Middle frontal gyrus (tissue), 1 donor: Measurements from ENCODE around the gene DAPK1.

Experiments used
- DNase-seq: peaks from one replicate; pipeline ENCODE4 v3.0.0-alpha.2; 2015; ENCODE audit warnings: low spot score; ENCODE audit errors: extremely low spot score

The DAPK1 gene

DNA sequence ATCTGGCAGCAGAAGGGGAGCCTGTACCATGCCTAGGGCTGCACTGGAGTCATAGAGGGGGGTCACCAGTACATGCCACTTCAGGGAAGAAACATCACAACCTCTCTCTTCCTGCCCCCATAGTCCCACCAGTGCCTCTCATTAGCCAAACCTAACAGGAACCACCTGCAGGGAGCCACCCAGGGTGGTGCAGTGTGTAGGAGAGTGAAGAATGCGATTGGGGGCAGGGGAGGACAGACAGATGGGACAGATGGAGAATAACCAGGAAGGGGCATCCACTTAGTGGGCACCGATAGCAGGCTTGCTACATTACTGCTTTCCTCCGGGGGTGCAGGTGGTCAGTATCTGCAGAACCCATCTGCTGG lies 19.2 kb downstream of the DAPK1 start:
- no peak for DNase-seq

DNA sequence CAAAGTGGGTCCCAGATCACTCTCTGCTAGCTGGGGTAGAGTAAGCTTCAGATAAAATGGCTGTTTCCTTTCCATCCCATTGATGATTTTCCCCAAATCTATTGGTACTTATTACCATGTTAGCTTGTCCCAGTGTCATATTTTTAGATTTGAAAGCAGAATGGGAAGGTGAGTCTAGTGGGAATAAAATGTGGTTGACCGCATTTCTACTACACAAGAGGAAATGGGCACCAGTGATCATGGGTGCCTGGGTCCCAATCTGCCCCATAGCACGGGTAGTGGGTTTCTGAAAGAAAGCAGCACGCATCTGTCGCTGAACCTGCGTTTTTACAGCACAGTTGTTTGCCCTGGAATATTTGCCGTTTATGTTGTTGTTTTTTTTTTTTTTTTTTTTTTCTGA lies 20.1 kb downstream of the DAPK1 start:
- DNase-seq = no peak

DNA sequence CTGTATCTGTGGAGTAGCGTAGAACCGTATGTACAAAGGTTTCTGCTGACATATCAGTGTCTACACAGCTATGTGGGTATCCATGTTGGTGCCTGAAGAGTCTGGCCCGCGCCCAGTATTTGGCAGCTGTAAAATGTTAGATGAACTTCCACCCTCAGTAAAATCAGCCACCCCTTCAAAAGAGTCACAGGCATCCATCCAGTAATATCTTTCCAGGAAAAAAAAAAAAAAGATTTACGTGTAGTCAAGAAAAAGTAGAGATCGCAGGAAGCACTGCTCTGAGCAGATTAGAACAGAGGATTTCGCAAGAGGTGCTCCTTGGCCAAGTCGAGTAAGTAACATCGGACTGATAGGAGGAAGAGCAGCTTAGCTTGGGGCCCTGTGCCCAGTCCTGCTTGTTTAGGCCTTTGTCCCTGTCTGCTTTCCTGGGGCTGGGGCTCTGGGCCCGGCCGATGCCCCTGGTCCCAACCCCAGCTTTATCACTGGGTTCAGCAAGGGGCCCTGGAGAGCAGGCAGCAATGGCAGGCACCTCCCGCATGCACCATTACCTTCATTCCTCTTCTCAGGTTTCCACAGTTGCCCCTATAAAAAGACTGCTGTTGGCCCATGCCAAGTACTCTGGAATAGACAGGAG lies 21.2 kb downstream of the DAPK1 start:
- DNase-seq = no peak

DNA sequence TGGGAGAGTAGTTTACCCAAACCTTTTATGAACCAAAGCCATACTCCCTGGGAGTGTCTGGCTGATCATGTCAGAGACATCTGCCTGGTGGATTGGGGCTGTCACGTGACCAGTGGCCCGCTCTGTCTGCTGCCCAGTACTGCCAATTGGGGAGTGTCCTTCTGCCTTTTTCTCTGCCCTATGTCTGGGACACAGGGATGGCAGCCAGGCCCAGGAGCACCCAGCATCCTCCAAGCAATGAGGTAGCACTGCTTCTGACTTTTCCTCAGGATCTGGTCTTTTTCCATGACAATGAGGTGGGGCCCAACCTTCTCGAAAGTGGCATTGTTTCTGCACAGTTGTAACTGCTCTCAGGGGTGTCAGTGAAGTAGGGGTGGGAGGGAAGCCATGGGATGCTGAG lies 21.8 kb downstream of the DAPK1 start:
- no peak for DNase-seq

DNA sequence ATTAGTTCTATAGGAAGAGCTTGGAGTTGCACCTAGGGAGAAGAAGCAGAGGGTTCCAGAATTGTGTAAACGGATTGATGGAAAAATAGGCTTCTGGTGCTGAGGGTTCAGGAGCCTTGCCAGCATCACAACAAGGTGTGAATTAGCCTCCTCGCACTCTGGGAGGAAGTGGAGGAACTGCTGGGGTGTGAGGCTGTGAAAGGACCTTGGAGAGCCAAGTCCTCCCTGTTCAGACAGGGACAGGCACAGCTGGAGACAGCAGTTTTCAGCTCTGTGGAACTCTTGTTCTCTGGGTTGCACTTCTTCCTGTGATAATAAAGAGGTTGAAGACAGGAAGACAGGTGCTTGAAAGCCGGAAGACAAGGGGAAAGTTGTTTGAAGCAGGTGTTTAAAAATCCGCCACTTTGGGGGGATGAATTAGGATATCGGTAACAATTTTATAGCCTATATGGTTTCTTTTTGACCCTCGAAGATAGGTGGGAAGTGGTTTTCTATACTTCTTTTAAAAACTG lies 22.6 kb downstream of the DAPK1 start:
- no peak for DNase-seq

DNA sequence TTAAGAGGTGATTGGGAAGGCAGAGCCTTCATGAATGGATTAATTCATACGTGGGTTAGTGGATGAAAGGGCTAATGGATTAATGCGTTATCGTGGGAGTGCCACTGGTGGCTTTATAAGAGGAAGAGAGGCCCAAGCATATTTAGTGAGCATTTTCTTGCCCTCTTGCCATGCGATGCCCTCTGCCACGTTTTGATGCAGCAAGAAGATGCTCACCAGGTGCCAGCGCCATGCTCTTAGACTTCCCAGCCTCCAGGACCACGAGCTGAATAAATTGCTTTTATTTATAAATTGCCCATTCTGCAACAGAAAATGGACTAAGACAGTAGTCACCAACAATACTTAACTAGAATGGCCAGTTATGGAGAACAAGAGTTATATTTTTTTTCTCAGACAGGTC lies 24.2 kb downstream of the DAPK1 start:
- DNase-seq = no peak

DNA sequence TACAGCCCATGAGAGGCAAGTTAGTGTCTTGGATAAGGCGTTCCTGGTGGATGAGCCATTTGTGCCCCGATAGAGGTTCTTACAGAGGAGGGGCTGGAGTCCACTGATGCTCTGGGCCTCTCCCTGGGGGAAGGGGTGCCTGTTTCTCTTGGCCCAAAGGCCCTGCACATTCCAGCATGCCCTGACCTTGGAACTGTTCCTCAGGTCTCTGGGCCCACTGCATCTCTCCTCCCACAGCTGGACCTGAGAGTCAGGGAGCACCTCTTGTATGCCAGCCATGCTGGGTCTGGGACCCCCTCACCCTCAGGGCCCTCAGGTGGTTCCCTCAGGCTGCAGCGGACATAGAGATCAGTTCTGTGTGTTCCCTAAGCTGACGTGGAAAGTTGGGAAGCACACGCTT lies 26.4 kb downstream of the DAPK1 start:
- DNase-seq = no peak

DNA sequence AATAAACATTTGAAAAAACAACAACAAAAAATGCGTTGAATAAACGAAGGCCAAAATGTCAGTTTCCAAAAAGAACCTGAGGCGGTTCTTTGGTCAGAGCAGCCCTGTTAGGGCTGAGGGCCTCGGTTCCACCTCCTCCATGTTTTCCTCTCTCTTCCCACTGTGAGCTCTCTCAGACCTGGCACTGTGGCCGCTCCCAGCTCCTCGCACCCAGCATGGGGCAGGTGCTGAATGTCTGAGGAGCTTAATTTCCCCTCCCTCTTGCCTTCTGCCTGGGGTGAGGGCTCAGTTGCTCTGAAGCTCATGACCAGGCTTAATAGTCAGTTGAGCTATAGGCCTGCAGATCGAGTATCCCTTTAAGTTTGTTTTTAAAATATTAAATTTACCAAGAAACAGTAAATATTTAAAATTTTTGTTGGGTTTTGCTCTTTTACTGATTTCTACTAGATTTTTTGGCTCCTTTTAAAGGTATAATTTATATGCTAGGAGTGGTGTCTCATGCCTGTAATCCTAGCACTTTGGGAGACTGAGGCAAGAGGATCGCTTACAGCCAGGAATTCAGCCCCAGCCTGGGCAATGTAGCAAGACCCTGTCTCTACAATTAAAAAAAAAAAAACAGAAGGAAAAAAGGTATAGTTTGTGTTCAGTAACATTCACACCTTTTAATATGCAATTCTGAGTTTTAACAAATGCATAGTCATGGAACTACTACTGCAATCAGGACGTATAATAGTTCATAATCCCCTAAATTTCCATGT lies 28.1 kb downstream of the DAPK1 start:
- no peak for DNase-seq

DNA sequence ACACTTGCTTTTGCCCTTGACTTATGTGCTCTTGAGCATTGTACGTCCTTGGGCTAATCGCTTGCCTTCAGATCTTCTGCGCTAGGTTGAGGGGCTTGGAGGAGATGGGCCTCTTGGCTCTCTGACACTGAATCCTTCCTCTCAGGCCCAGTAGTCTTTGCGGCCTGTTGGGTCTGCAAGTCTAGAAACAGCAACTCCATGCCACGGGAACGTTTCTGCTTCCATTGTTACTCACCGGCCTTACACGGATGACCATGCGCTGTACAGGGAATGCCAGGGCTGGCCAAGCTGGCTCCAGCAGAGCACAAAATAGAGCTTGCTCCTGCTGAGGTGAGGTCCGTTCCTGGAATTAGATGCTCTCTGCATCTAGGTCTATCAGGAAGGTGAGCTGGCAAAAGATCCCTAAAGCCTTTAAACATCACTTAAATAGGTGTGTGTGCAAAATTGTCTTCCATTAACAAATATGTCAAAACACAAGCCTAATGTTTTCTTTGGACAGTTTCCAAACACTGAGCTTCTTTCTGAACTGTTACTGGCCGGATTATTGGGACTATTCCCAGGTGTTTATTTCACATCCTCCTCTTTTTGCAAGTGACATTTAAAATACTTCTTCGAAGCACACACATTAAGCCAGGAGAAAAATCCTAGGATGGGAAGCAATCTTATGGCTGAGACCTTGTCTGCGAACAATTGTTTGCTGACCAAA lies 29.7 kb downstream of the DAPK1 start:
- DNase-seq = no peak

DNA sequence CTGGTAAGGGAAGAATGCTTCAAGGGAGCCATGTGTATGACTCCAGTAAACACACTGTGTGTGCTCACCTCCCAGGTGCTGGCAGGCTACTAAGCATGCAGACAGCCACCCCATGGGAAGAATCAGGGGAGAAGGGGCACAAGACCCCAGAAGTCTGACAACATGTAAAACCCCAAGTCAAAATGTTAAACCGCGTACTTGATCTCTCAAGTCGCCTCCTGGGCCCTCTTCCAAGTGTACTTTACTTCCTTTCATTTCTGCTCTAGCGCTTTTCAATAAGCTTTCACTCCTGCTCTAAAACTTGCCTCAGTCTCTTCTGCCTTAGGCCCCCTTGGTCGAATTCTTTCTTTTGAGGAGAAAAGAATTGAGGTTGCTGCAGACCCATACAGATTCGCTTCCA lies 31.3 kb downstream of the DAPK1 start:
- no peak for DNase-seq

DNA sequence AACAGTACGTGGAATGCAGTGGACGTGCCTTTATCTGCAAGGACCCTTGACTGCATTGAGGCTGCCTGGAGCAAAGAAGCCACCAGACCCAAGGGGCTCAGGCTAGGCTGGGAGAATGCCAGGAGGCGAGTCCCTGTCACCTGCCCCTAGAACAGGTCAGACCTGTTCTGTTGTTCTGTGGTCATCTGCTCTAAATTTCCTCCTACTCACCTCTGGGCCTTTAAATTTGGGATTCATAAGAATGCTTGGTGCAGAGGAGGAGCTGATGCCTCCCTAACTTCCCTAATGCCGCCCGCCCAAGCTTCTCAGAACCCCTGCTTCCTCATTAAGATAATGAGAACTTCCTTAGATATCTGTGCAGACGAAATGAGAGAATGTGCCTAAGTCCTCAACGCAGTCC lies 32.0 kb downstream of the DAPK1 start:
- DNase-seq = no peak

DNA sequence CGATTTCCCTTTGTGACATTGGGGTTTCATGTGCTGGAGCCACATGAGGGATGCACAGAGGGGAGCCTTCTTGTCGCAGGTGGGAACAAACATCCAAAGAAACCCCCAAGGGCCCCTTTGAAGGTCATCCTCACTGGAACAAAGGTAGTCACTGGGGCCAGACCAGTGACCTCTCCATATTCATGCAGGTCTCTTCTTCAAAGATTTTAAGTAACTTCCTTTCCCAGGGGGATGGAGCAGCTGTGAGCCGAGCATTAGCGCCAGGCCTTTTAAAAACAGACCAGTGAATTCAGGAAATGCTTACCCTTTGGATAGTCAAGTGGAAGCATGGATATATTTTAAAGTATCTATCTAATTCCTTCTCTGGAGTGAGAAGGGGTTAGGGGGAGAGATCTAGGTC lies 33.0 kb downstream of the DAPK1 start:
- DNase-seq = no peak

DNA sequence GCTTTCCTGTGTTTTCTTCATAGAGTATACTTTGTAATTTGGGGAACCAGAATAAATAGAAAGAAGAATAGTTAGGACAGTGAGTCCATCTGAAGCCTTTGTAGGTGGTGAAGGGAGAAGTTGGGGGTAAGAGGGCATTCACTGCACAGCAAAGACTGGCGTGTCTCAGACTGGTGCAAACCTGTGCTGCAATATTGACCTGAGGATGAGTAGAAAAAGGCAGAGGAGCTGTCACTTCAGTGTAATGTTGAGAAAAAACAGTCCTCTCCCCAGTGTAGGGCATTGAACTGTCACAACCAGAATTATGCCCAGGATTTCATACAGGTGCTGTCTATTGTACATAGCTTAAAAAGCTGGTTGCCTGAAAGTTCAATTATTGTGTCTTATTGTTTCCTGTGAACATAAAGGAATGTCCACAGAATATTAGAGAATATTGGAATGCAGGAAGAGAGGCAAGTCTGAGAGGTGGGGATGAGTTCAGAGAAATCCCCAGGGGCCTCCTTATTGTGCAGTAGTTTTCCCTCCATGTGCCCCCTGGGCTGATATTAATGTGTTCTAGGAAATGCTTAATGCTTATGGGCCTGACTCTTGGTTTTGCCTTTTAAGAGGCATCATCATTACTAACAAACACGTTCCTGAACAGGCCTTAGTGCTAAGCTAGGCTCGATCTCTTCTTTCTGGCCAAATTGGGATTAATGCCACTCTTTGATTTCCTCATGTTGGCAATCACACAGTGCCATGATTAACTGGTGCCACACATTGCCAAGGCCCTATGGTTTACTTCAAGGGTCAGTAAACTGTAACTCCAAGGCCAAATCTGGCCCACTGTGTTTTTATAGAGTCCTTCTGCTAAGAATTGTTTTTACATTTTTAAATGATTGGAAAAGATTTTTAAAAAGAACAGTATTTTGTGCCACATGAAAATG lies 34.0 kb downstream of the DAPK1 start:
- no peak for DNase-seq

DNA sequence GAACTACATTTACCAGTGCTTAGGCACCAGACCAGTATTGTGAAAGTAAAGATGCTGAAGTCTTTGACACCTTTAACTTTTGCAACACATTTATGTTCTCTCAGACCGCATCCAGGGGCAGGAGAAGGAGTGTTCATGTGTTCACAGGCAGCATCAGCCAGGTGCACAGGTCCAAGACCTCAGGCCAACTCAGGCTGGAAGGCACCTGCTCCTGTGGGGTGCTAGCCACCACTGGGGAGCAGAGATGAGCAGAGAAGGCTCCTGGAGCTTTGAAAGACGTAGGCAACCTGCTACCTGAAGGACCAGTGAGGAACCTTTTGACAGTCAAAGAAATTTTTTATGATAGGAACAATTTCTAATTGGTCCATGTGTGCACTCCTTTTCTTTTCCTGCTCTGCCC lies 35.6 kb downstream of the DAPK1 start:
- no peak for DNase-seq

DNA sequence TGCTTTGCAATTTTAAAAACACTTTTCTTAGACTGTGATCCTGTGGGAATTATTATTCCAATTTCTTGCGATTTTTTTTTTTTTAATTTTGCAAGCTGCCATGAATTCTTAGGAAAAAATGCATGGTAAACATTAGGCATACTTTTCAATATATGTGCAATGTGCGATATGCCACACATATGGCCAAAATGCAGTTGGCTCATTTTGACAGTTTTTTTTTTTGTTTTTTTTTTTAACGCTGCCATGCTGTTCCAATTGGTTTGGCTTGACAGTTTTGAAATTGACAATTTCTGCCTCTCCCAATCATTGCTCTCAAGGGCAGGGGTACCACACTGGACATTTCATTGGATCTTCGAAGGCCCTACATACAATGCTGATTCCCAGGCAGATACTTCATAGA lies 36.4 kb downstream of the DAPK1 start:
- no peak for DNase-seq

DNA sequence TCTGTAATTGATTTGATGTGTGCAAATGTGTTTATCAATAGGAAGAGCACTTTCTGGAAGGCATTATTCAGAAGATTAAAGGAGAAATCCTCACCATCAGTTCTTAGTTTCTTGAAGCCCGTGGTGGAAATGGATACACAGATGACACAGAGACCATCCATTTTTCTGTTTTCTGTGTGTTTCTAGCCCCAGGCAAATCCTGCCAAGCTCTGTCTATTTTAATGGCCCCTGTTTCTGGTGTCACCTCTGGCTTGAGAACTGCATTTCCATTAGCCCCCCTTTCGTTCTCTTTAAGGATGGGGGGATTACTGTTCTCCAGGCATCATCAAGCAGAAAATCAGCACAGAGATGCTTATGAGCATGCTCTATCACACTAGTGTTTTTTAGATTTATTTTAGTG lies 37.3 kb downstream of the DAPK1 start:
- no peak for DNase-seq

DNA sequence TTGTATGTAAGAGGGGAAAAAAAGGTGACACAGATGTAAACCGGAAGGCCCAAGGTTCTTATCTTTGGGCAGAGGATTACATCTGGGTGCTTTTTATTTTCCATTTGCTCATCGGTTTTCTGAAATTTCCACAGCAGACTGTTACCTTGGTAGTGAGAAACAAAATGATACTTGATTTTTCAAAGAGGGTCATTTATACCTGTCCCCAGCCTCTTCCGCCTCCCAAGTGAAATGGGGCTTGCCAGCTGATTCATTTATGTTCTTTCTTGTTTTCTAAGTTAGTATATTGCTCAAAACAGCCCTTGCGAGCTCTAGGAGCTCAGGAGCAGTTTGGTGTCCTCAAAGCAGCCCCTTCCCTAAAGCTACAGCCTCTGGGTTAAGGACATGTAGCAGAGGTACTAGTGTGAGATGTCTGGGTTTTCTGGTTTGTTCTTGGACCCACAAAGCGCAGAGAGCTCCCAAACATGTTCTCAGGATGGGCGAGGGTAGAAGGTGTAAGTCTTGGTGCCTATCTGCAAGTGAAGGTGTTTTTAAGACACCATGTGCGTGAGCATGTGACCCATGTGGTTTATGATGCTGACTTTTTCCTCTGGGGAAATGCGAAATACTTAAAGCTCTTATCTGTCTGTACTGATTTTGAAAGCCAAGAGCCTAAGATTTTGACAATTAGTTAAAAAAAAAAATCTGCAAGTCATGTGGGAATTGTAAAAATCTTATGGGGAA lies 38.3 kb downstream of the DAPK1 start:
- no peak for DNase-seq

DNA sequence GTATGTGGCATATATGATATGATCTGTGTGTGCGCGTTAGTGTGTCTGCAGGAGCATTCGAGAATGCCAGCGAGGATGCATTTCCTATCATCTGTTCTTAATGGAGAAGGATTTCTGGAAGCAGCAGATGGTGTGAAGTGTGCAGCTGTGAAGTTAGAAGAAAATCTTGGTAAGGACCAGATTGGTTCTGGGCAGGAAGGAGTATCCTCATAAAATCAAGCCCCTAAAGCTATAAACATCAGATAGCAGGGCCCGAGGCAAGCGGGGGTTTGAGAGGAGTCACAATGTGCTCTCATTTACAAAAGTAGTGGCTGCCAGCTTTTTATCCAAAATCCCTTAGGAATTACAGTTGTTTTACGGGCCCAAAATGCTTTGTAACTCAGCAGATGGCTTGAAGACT lies 40.0 kb downstream of the DAPK1 start:
- DNase-seq = peak; percentile 13

DNA sequence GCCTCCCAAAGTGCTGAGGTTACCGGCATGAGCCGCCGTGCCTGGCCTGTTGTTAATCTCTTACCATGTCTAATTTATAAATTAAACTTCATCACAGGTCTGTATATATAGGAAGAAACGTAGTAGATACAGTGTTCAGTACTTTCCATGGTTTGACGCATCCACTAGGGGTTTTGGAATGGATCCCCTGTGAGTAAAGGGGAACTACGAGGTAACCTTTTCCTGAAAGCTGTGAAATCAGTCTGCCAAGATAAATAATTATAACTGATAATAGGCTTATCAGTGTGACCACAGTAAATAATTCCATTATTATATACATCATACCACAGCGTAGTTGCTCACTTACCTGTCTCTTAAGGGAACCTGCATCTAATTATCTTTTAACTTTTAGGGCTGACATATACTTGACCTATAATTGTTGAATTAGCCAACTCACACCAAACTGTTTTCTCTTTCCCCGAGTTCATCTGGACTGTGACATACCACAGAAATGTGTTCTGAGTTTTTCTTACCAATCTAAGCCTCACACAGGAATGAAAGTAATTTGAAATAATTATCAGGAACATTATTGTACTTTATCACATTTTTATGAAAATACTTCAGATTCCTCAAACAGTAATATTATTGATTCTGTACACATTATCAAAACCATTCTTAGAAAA lies 42.9 kb downstream of the DAPK1 start:
- DNase-seq = no peak

DNA sequence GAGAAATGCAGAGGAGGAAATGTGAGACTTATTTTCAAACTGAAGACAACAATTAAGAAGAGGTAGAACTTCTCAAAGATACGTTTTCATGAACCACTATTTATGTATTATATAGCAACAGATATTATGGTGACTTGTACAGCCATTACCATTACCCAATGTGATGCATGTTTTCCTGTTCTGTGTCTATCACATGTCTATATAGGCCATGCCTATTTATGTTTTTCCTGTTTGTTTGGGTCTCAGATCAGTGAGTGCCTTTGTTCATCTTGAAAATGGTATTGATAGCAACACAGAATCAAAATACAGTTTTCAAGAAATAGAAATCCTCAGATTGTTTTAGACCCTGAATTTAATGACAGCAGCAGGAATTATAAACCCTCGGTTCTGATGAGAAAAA lies 44.0 kb downstream of the DAPK1 start:
- no peak for DNase-seq
